Measurements from ENCODE around the gene GP5.

DNA sequence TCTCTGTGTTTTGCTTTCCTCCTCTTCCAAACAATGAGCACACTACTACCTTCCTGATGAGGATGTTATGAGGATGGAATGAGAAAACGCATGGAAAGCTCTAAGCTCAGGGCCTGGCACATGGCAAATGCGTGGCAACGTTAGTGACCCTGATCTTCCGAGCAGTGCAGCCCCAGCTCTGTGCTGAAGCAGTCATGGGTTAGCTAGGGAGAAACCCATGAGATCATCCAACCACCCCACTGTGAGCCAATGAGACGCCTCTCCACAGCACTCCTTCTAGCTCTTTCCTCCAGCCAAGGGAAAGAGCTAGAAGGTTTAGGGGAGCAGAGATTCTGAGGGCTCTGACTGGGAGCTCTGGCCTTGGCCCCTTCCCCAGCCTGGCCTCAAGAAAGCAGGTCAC is 52.4 kb downstream of the GP5 start:
- TF ChIP-seq, protein P1, sequence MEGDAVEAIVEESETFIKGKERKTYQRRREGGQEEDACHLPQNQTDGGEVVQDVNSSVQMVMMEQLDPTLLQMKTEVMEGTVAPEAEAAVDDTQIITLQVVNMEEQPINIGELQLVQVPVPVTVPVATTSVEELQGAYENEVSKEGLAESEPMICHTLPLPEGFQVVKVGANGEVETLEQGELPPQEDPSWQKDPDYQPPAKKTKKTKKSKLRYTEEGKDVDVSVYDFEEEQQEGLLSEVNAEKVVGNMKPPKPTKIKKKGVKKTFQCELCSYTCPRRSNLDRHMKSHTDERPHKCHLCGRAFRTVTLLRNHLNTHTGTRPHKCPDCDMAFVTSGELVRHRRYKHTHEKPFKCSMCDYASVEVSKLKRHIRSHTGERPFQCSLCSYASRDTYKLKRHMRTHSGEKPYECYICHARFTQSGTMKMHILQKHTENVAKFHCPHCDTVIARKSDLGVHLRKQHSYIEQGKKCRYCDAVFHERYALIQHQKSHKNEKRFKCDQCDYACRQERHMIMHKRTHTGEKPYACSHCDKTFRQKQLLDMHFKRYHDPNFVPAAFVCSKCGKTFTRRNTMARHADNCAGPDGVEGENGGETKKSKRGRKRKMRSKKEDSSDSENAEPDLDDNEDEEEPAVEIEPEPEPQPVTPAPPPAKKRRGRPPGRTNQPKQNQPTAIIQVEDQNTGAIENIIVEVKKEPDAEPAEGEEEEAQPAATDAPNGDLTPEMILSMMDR (IDR thresholded peaks at IDR 0.05), result no peak
- no peak for TF ChIP-seq POLR2A (IDR thresholded peaks at IDR 0.05)

All from body of pancreas (tissue), 4 donors.